MCF 10A (cell line): ENCODE data around the gene ZMYND8. TPM values are rescaled to one million over a fixed set of nuclear protein-coding genes. Genes with fewer than 3 reads are reported as not detected.
A peak's percentile ranks its signal among the peaks of the same experiment; 100 is the strongest.

Source experiments
- BruUV-seq: library from RNA; stranded (reverse); fragments of 400-500 nt; replicated peaks from 2 replicates; lab custom pipeline; 2021; lab: Mats Ljungman, UMichigan
- CTCF ChIA-PET: fragments of 300-600 bp; sonication (Branson Sonifier 250); formaldehyde crosslinking; extraction: SDS; loops from one replicate; lab custom pipeline; 2021; ENCODE audit warnings: antibody characterized with exemption, inconsistent platforms; lab: Yijun Ruan, JAX
- POLR2A ChIA-PET: fragments of 300-600, 350-650 bp; sonication (Branson Sonifier 250); formaldehyde crosslinking; extraction: SDS; loops from one replicate; lab custom pipeline; 2020; ENCODE audit warnings: antibody characterized with exemption, inconsistent platforms; lab: Yijun Ruan, JAX
- DNase-seq: peaks from one replicate; pipeline ENCODE4 v3.0.0-alpha.2; 2018; ENCODE audit not compliant: unreplicated experiment
- H3K27ac Mint-ChIP-seq: one replicate; pipeline ENCODE4 v1.8.0; 2022; ENCODE audit warnings: mild to moderate bottlenecking, low read depth, mixed read lengths; ENCODE audit not compliant: unreplicated experiment
- H3K27me3 Mint-ChIP-seq: one replicate; pipeline ENCODE4 v1.8.0; 2022; ENCODE audit warnings: mixed read lengths; ENCODE audit not compliant: insufficient read depth, unreplicated experiment
- H3K36me3 Mint-ChIP-seq: one replicate; pipeline ENCODE4 v1.8.0; 2022; ENCODE audit warnings: mild to moderate bottlenecking, moderate library complexity, mixed read lengths; ENCODE audit not compliant: insufficient read depth, unreplicated experiment
- H3K4me1 Mint-ChIP-seq: one replicate; pipeline ENCODE4 v1.8.0; 2022; ENCODE audit warnings: mixed read lengths; ENCODE audit not compliant: insufficient read depth, unreplicated experiment
- H3K4me3 Mint-ChIP-seq: one replicate; pipeline ENCODE4 v1.8.0; 2022; ENCODE audit warnings: mild to moderate bottlenecking, moderate library complexity, mixed read lengths; ENCODE audit not compliant: unreplicated experiment
- H3K9me3 Mint-ChIP-seq: one replicate; pipeline ENCODE4 v1.8.0; 2022; ENCODE audit warnings: mixed read lengths; ENCODE audit not compliant: unreplicated experiment
- intact Hi-C: fragments of 100-400 bp; cut with micrococcal nuclease; formaldehyde crosslinking; loops from 2 replicates; pipeline ENCODE4 v1.14.1; 2022
- total RNA-seq: library from RNA; stranded (reverse); gene quantifications from 2 replicates; pipeline ENCODE4 v1.2.3, GENCODE V29; 2022
- TF ChIP-seq, protein P1 (sequence below): fragments of 200-600 bp; IDR thresholded peaks from one replicate; pipeline ENCODE4 v1.8.0; 2022; ENCODE audit warnings: antibody characterized with exemption, mild to moderate bottlenecking; ENCODE audit not compliant: unreplicated experiment

The ZMYND8 gene
- total RNA-seq, 1 experiment from 2014 or later = 127 TPM

DNA sequence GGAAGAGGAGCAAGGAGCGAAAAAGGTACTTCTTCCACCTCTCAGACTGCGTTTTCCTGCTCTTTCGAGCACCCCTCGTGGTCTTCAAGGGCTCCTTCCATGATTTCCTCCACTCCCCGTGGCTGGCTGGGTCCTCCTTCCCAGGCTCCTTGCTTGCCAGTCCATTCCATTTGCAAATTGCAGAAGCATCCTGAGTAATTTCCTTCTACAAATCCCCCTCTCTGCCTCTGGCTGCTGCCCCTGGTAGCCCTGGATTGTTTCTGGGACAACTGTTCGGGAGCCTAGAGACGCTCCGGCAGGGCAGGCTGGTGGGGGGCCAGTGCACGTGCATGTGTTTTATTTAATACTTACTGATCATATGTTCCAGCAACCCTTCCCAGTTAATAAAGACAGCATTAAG lies 173.1 kb downstream of the ZMYND8 start:
- DNase-seq = no peak
- H3K27me3 Mint-ChIP-seq = no peaks in the 10 kb centered on the region
- H3K4me3 Mint-ChIP-seq = no peak overlapping the region
- BruUV-seq = no TSS peak
- no peaks in the 10 kb centered on the region for H3K36me3 Mint-ChIP-seq
- H3K27ac Mint-ChIP-seq = no peak overlapping the region
- intact Hi-C loops = no loop called here
- ChIA-PET CTCF (interaction anchor here (0.6 kb wide), 1 partner anchor 35 kb away, joined by 3 read pairs; no protein-coding TSS in a partner anchor), POLR2A (interaction anchor here (0.6 kb wide), 1 partner anchor 486 kb away, joined by 3 read pairs; no protein-coding TSS in a partner anchor)
- H3K4me1 Mint-ChIP-seq = no peaks in the 10 kb centered on the region
- H3K9me3 Mint-ChIP-seq = no peaks in the 10 kb centered on the region
- TF ChIP-seq, protein P1, sequence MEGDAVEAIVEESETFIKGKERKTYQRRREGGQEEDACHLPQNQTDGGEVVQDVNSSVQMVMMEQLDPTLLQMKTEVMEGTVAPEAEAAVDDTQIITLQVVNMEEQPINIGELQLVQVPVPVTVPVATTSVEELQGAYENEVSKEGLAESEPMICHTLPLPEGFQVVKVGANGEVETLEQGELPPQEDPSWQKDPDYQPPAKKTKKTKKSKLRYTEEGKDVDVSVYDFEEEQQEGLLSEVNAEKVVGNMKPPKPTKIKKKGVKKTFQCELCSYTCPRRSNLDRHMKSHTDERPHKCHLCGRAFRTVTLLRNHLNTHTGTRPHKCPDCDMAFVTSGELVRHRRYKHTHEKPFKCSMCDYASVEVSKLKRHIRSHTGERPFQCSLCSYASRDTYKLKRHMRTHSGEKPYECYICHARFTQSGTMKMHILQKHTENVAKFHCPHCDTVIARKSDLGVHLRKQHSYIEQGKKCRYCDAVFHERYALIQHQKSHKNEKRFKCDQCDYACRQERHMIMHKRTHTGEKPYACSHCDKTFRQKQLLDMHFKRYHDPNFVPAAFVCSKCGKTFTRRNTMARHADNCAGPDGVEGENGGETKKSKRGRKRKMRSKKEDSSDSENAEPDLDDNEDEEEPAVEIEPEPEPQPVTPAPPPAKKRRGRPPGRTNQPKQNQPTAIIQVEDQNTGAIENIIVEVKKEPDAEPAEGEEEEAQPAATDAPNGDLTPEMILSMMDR = no peak

DNA sequence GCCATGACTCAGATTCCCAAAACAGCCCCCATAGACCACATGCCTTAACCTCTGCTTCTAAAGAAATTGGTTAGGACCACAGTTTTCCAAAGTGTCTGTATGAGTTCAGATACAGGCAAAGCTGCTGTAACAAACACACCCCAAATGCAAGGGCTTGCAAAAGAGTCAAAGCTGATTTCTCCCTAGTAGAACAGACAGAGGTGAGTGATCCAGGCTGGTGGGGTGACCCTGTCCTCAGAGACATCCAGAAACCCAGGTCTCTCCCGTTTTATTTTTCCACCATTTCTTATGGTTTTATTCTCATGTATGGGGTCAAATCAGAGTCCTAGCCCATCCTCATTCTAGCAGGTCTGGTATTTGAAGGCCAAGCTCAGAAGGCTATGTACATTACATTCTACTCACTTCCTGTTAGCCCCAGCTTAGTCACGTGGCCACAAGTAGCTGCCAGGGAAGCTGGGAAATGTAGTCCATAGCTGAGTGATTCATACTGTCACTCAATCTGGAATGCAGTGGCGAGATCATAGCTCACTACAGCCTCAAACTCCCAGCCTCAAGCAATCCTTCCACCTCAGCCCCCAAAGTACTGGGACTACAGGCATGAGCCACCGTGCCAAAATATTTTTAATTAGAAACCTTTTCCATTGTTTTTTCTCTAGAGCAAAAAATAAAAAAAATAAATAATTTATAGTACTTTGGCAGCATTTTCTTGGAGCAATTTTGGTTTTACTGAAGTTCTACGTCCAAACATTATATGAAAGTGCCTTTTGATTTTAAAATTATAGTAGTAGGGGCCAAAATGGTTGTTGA lies 175.2 kb downstream of the ZMYND8 start:
- Mint-ChIP-seq H3K4me1 (no peaks in the 10 kb centered on the region), H3K27me3 (no peaks in the 10 kb centered on the region), H3K36me3 (no peaks in the 10 kb centered on the region), H3K9me3 (no peaks in the 10 kb centered on the region), H3K27ac (no peak overlapping the region), H3K4me3 (no peak overlapping the region)
- BruUV-seq = no TSS peak
- POLR2A ChIA-PET = interaction anchor here (0.8 to 2.6 kb wide), 6 partner anchors 10 to 56 kb away, joined by 3 to 9 read pairs (median 4); no protein-coding TSS in a partner anchor
- CTCF ChIA-PET = interaction anchor here (0.5 to 1.7 kb wide), 7 partner anchors 19 to 427 kb away, joined by 3 to 6 read pairs (median 5); no protein-coding TSS in a partner anchor
- peak; percentile 84 for DNase-seq
- TF ChIP-seq, protein P1 = no peak
- intact Hi-C loops = no loop called here

DNA sequence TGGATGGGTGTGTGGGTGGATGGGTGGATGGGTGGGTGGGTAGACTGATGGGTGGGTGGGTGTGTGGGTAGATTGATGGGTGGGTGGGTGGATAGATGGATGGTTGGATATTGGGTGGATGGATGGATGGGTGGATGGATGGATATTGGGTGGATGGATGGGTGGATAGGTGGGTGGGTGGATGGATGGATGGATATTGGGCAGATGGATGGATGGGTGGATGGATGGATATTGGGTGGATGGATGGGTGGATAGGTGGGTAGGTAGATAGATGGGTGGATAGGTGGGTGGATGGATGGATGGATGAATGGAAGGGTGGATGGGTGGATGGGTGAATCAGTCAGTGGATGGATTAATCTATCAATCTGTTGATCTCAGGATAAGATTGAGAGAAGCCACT lies 177.2 kb downstream of the ZMYND8 start:
- DNase-seq = no peak
- Mint-ChIP-seq H3K4me1 (no peaks in the 10 kb centered on the region), H3K36me3 (no peaks in the 10 kb centered on the region), H3K4me3 (no peak overlapping the region), H3K27ac (no peak overlapping the region), H3K9me3 (no peaks in the 10 kb centered on the region), H3K27me3 (no peaks in the 10 kb centered on the region)
- POLR2A ChIA-PET = no interaction called here
- CTCF ChIA-PET = interaction anchor here (0.5 to 1.3 kb wide), 4 partner anchors 14 to 503 kb away, joined by 3 to 4 read pairs (median 3); no protein-coding TSS in a partner anchor
- BruUV-seq = no TSS peak
- TF ChIP-seq, protein P1 = no peak
- intact Hi-C loops = no loop called here

DNA sequence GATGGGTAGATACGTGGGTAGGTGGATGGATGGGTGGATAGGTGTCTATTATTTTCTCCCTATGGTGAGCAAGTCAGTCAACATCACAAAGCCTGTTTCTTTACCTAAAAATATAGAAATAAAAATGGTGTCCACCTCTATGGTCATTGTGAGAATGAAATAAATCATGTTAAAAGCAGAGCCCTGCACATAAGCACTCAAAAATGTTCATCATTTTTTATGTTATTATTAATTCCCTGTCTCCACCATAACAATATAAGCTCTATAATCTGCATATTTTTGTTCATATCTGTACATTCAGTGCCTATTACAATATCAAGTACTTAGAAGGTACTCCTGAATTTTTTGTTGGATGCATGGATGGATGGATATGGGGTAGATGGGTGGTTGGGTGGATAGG lies 177.6 kb downstream of the ZMYND8 start:
- CTCF ChIA-PET = interaction anchor here (0.5 to 0.6 kb wide), 2 partner anchors 16 to 503 kb away, joined by 3 read pairs; no protein-coding TSS in a partner anchor
- no peak for DNase-seq
- intact Hi-C loops = no loop called here
- Mint-ChIP-seq H3K27ac (no peak overlapping the region), H3K4me3 (no peak overlapping the region), H3K4me1 (no peaks in the 10 kb centered on the region), H3K36me3 (no peaks in the 10 kb centered on the region), H3K27me3 (no peaks in the 10 kb centered on the region), H3K9me3 (no peaks in the 10 kb centered on the region)
- POLR2A ChIA-PET = no interaction called here
- TF ChIP-seq, protein P1 = no peak
- no TSS peak for BruUV-seq
